Stimulated activated naive CD8-positive, alpha-beta T cell treated with anti-CD3 and anti-CD28 coated beads, Interleukin-15, amount 100 ng/mL, for 72 hours (primary cell): ENCODE data around the gene PRPF18.
"Not testable (repeated sequence)": the region's sequence is repeated elsewhere in the genome, so short reads cannot be mapped to it uniquely, and the experiment has no call there.

Experiments used
- ATAC-seq: fragments of 150-1000 bp; cut with Tn5 transposase; 2 replicates; pipeline ENCODE4 v1.10.0; 2021; ENCODE audit warnings: mild to moderate bottlenecking, moderate library complexity
- DNase-seq, 2 donors: peaks; one replicate each; pipeline ENCODE4 v3.0.0; 2021 to 2022
- H3K27ac Mint-ChIP-seq, 2 donors: one replicate each; pipeline ENCODE4 v1.8.0; 2022; ENCODE audit warnings: mild to moderate bottlenecking in 2 of 2, mixed read lengths in 2 of 2, moderate library complexity in 2 of 2
- H3K27me3 Mint-ChIP-seq: one replicate; pipeline ENCODE4 v1.8.0; 2022; ENCODE audit warnings: mixed read lengths
- H3K4me1 Mint-ChIP-seq: one replicate; pipeline ENCODE4 v1.8.0; 2022; ENCODE audit warnings: mild to moderate bottlenecking, mixed read lengths
- H3K4me3 Mint-ChIP-seq, 2 donors: one replicate each; pipeline ENCODE4 v1.8.0; 2022; ENCODE audit warnings: mild to moderate bottlenecking in 2 of 2, mixed read lengths in 2 of 2, moderate library complexity in 1 of 2
- H3K9me3 Mint-ChIP-seq, 2 donors: one replicate each; pipeline ENCODE4 v1.8.0; 2022; ENCODE audit warnings: mixed read lengths in 2 of 2

The PRPF18 gene

DNA sequence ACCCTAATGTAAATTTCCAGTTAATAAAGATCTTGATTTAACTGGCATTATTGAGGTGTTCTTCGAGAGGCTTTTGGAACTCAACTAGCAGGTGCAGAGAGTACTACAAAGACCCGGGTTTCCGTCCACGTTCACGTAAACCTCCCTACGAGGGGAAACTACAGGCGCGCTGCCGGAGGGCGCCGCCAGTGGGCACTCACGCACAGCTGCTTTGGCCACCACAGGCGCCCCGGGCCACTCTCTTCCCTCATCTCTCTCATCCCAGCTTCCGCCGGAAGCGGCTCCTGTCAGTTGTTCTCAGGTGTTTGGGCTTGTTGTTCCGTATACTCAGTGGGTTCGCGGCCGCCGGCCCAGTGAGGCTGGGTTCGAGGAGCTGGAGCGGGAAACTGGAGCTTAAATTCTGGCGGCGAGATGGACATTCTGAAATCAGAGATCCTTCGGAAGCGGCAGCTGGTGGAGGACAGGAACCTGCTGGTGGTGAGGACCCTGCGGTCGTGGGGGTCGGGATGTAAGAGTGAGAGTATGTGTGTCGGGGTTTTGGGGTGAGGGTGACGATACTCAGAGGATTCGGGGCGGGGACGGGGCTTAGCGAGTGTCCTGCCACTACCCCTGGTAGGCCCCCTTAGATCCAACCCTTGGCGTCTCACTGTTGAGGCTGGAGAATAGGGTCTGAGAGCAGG is at the start of gene PRPF18:
Gene PRPF18 (plus strand): TSS at position 290 of the 680 bp plus-strand sequence. CDS start 122 bp downstream, at position 412.
- peak within 1 kb of the TSS; percentile 99 to 100 for H3K27ac Mint-ChIP-seq
- H3K27me3 Mint-ChIP-seq, result peaks cover 8% of the 10 kb centered on the region
- no peaks in the 10 kb centered on the region for H3K9me3 Mint-ChIP-seq
- DNase-seq (peak; percentile 92 to 95), ATAC-seq (peak; percentile 99)
- peaks cover 33% of the 10 kb centered on the region for H3K4me1 Mint-ChIP-seq
- H3K4me3 Mint-ChIP-seq, result peak within 1 kb of the TSS; percentile 99 to 100

DNA sequence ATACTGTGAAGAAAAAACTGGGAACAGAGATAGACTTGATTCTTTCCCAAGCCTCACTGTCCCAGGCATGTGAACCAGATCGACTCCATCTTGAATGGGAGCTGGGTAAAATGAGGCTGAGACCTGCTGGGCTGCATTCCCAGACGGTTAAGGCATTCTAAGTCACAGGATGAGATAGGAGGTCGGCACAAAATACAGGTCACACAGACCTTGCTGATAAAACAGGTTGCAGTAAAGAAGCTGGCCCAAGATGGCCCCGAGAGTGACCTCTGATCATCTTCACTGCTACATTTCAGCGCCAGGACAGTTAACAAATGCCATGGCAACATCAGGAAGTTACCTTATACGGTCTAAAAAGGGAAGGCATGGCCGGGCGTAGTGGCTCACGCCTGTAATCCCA is 48.8 kb upstream of the PRPF18 start:
- H3K4me3 Mint-ChIP-seq, H3K9me3 Mint-ChIP-seq, H3K4me1 Mint-ChIP-seq, H3K27ac Mint-ChIP-seq, ATAC-seq, DNase-seq: not testable (repeated sequence)
- H3K27me3 Mint-ChIP-seq, result peaks cover 54% of the 10 kb centered on the region

DNA sequence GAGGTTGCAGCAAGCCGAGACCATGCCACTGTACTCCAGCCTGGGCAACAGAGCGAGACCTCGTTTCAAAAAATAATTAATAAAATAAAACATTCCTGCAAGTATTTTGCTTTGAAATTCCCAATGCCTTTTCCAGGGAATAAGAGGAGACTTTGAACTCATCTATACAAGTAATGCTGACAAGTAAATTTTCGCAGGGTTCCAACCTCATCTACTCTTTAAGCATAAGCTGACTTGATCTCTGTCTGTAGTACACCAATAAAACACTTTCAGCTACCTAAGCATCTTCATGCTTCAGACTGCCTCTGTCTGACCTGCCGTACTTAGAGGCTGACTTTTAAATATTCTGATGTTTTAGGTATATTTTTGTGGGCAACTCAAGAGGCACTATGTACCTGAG is 44.2 kb upstream of the PRPF18 start:
- H3K9me3 Mint-ChIP-seq, result no peaks in the 10 kb centered on the region
- ATAC-seq (no peak), DNase-seq (no peak)
- H3K27me3 Mint-ChIP-seq, result peaks cover 56% of the 10 kb centered on the region
- no peak overlapping the region for H3K4me3 Mint-ChIP-seq
- H3K27ac Mint-ChIP-seq, result no peak overlapping the region
- no peaks in the 10 kb centered on the region for H3K4me1 Mint-ChIP-seq

DNA sequence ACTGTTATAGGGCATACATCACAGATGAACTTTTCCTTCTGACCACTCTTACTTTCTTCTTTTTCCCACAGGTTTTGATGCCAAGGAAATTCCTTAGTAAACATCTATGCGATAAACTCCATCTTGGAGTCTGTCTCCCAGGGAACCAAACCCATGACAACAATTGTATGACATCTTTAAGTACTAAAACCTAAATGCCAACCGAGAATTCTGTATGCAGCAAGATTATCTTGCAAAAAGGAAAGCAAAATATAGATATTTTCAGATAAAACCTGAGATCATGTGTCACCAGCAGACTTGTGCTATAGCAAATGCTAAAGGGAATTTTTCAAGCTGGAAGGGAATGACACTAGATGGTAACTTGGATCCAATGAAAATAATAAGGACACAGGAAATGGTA is 36.0 kb upstream of the PRPF18 start:
- H3K4me1 Mint-ChIP-seq, result no peaks in the 10 kb centered on the region
- peaks cover 28% of the 10 kb centered on the region for H3K27me3 Mint-ChIP-seq
- DNase-seq (no peak), ATAC-seq (no peak)
- H3K27ac Mint-ChIP-seq, result no peak overlapping the region
- no peak overlapping the region for H3K4me3 Mint-ChIP-seq
- peaks cover 20 to 25% of the 10 kb centered on the region in 2 donors for H3K9me3 Mint-ChIP-seq

DNA sequence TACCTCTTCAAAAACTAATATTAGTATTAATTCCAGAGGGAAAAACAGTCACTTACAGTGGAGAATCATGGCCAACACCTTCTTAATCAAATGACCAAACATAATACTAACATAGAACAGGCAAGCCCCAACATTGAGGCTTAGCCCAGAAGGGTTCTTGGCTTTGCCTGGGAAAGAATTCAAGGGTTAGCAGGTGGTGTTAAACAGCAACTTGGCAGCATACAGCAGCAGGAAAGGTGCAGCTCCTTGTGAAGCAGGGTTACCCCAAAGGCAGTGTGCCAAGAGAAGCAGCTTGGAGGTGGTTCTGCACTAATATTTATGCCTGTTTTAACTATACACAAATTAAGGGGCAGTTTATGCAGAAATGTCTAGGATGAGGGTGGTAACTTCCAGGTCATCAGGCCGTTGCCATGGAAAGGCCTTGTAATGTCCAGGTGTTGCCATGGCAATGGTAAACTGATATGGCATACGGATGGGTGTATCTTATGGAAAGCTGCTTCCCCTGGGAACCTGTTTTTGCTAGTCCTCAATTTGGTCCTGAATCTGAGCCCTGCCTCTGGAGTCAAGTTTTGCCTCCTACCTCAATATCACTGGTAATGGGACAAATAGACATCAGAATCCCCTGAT is 30.8 kb upstream of the PRPF18 start:
- ATAC-seq (no peak), DNase-seq (no peak)
- H3K4me1 Mint-ChIP-seq, result peaks cover 6% of the 10 kb centered on the region
- peaks cover 5 to 6% of the 10 kb centered on the region in 2 donors for H3K9me3 Mint-ChIP-seq
- peaks cover 13% of the 10 kb centered on the region for H3K27me3 Mint-ChIP-seq
- H3K4me3 Mint-ChIP-seq, result no peak overlapping the region
- no peak overlapping the region for H3K27ac Mint-ChIP-seq

- no peak for ATAC-seq
- no peak for DNase-seq
- no peak overlapping the region for H3K4me3 Mint-ChIP-seq
- peaks cover 6% of the 10 kb centered on the region for H3K27me3 Mint-ChIP-seq
- H3K27ac Mint-ChIP-seq, result no peak overlapping the region
- H3K9me3 Mint-ChIP-seq, result no peaks in the 10 kb centered on the region
- H3K4me1 Mint-ChIP-seq, result peaks cover 6% of the 10 kb centered on the region
Measured at GRCh38 chr10:13559124-13559700, 27.6 kb upstream of the PRPF18 start.

GRCh38 chr10:13560597-13560996 is 26.2 kb upstream of the PRPF18 start:
- H3K27me3 Mint-ChIP-seq, result peaks cover 6% of the 10 kb centered on the region
- H3K4me1 Mint-ChIP-seq, result peaks cover 6% of the 10 kb centered on the region
- no peak overlapping the region for H3K4me3 Mint-ChIP-seq
- no peak overlapping the region for H3K27ac Mint-ChIP-seq
- no peak for ATAC-seq
- no peaks in the 10 kb centered on the region for H3K9me3 Mint-ChIP-seq
- DNase-seq, result no peak

DNA sequence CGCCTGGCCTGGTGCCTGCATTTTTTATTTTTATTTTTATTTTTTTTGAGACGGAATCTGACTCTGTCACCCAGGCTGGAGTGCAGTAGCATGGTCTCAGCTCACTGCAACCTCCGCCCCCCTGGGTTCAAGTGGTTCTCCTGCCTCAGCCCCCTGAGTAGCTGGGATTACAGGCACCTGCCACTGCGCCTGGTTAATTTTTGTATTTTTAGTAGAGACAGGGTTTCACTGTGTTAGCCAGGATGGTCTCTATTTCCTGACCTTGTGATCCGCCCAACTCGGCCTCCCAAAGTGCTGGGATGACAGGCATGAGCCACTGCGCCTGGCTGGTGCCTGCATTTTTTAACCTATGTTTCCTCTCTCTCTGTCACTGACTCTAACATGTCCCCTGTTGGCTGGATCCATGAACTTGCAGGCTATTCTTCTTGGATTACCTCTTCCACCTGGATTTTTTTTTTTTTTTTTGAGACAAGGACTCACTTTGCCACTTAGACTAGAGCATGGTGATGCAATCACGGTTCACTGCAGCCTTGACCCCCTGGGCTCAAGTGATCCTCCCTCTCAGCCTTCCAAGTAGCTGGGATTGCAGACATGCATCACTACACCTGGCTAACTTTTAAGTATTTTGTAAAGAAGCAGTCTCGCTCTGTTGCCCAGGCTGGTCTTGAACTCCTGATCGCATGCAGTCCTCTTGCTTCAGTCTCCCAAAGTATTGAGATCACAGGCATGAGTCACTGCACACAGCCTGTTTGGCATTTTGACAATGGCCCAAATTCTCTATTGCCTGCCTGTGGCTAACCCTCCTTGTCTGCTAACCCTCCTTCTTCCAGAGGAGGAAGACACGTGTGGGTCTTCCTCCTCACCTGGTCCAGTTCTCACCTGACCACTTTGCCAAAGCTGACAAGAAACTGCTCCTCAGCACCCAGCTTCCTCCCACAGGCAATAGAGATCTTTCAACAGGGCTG is 23.0 kb upstream of the PRPF18 start:
- H3K4me1 Mint-ChIP-seq, result no peaks in the 10 kb centered on the region
- H3K4me3 Mint-ChIP-seq, result no peak overlapping the region
- H3K9me3 Mint-ChIP-seq, result no peaks in the 10 kb centered on the region
- H3K27me3 Mint-ChIP-seq, result peaks cover 6% of the 10 kb centered on the region
- ATAC-seq, result no peak
- H3K27ac Mint-ChIP-seq, result no peak overlapping the region
- no peak for DNase-seq

DNA sequence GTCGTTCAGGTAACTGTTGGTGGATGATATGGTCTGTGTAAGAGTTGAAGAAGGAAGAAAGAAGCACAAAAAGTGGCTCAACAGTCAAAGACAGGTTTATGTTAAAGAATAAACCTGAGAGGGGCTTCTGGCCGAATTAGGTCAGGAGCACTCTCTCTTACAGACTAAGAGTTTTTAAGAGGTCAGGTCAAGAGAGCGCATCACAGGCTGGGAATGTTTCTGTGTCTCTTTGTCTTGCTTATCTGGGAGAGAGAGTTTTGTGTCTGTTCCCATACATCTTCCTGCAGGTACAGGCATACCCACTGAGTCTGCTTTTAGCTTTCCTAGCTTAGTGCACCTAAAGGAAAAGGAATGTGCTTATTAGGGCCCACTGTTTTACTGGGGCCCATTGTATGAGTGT is 22.2 kb upstream of the PRPF18 start:
- Mint-ChIP-seq H3K4me1 (no peaks in the 10 kb centered on the region), H3K4me3 (no peak overlapping the region), H3K27me3 (peaks cover 8% of the 10 kb centered on the region), H3K9me3 (no peaks in the 10 kb centered on the region), H3K27ac (no peak overlapping the region)
- no peak for ATAC-seq
- no peak for DNase-seq

DNA sequence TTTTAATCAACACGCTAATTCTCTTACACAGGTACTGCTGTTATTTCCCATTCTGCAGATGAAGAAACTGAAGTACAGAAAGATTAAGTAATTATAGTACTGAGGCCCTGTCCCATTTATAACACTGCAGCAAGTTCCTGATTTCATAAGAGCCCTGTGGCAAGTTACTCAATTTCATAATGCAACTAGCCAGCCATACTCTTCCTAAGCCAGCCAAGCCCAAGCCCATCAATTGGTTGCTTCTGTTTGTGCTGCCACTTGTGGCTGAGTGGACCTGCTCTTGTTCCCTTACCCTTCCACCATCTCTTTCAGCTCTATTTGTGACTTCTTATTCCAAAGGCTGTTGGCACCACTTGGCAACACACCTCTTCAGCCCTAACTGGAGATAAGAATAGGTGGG is 19.7 kb upstream of the PRPF18 start:
- ATAC-seq, result no peak
- peaks cover 8% of the 10 kb centered on the region for H3K27me3 Mint-ChIP-seq
- no peaks in the 10 kb centered on the region for H3K4me1 Mint-ChIP-seq
- H3K9me3 Mint-ChIP-seq, result no peaks in the 10 kb centered on the region
- no peak for DNase-seq
- H3K27ac Mint-ChIP-seq, result no peak overlapping the region
- H3K4me3 Mint-ChIP-seq, result no peak overlapping the region

DNA sequence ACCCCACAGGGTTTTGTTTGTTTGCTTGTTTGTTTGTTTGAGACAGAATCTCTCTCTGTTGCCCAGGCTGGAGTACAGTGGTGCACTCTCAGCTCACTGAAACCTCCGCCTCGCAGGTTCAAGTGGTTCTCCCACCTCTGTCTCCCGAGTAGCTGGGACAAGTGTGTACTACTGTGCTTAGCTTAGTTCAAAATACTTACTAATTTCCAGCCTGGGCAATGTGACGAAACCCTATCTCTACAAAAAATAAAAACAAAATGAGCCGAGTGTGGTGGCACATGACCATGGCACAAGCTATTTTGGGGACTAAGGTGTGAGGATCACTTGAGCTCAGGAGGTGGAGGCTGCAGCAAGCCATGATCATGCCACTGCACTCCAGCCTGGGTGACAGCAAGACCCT is 15.2 kb upstream of the PRPF18 start:
- Mint-ChIP-seq H3K27ac (no peak overlapping the region), H3K27me3 (peaks cover 23% of the 10 kb centered on the region), H3K4me1 (no peaks in the 10 kb centered on the region), H3K4me3 (no peak overlapping the region), H3K9me3 (peaks cover 0 to 11% of the 10 kb centered on the region in 2 donors)
- no peak for DNase-seq
- ATAC-seq, result no peak

DNA sequence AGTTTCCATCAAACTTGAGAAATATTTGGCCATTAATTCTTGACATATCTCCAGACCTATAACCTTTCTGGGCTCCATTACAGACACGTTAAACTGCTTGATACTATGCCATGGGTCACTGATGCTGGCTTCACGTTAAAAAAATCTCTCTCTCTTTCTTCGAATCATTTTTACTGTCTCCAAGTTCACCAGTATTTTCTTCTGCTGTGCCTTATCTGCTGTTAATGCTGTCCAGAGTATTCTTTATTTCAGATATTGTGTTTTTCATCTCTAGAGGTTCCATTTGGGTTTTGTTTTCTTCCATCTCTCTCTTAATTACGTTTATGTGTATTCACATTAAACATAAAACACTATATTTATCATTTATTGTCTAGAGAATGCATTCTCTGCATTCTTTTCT is 12.8 kb upstream of the PRPF18 start:
- no peaks in the 10 kb centered on the region for H3K4me1 Mint-ChIP-seq
- no peak for DNase-seq
- peak overlapping the region in 1 of 2 donors; percentile 55 for H3K27ac Mint-ChIP-seq
- no peak overlapping the region for H3K4me3 Mint-ChIP-seq
- no peak for ATAC-seq
- peaks cover 0 to 11% of the 10 kb centered on the region in 2 donors for H3K9me3 Mint-ChIP-seq
- H3K27me3 Mint-ChIP-seq, result peaks cover 36% of the 10 kb centered on the region

- Mint-ChIP-seq H3K27ac (no peak overlapping the region), H3K27me3 (peaks cover 19% of the 10 kb centered on the region), H3K9me3 (no peaks in the 10 kb centered on the region), H3K4me1 (peaks cover 33% of the 10 kb centered on the region), H3K4me3 (no peak overlapping the region)
- no peak for DNase-seq
- ATAC-seq, result no peak
Measured at GRCh38 chr10:13585195-13585751, 1.5 kb upstream of the PRPF18 start.

DNA sequence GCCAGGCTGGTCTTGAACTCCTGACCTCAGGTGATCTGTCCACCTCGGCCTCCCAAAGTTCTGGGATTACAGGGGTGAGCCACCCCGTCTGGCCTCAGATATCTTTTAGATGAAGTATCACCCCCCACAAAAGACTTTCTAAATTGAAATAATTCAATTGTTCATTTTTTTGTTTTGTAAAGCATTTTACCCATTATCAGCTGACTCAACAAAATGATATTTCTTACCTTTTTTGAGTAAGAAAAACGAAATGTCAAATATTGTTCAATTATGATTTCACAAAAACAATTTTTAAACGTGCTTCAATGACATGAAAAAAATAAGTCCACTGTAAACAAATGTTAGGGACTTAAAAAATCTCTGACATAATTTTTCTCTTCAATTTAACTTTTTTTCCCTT is 822 bp upstream of the PRPF18 start:
- ATAC-seq (no peak), DNase-seq (no peak)
- H3K27ac Mint-ChIP-seq, result no peak overlapping the region
- no peaks in the 10 kb centered on the region for H3K9me3 Mint-ChIP-seq
- H3K4me1 Mint-ChIP-seq, result peaks cover 33% of the 10 kb centered on the region
- peaks cover 12% of the 10 kb centered on the region for H3K27me3 Mint-ChIP-seq
- H3K4me3 Mint-ChIP-seq, result no peak overlapping the region

- DNase-seq (peak; percentile 7 to 15), ATAC-seq (no peak)
- no peaks in the 10 kb centered on the region for H3K9me3 Mint-ChIP-seq
- H3K27me3 Mint-ChIP-seq, result peaks cover 8% of the 10 kb centered on the region
- peaks cover 33% of the 10 kb centered on the region for H3K4me1 Mint-ChIP-seq
- peak overlapping the region; percentile 99 to 100 for H3K27ac Mint-ChIP-seq
- peak overlapping the region; percentile 99 to 100 for H3K4me3 Mint-ChIP-seq
Measured at GRCh38 chr10:13587391-13587790, 626 bp downstream of the PRPF18 start.
